Stimulated activated CD8-positive, alpha-beta memory T cell treated with anti-CD3 and anti-CD28 coated beads, Interleukin-7, amount 100 ng/mL, for 48 hours (primary cell): ENCODE results near the gene WDR72.
"Not testable (repeated sequence)": the region's sequence is repeated elsewhere in the genome, so short reads cannot be mapped to it uniquely, and the experiment has no call there.

Source experiments
- DNase-seq, 2 donors: peaks; one replicate each; pipeline ENCODE4 v3.0.0-alpha.2; 2020; ENCODE audit warnings: low read depth in 1 of 2; ENCODE audit errors: extremely low read depth in 1 of 2

The WDR72 gene

DNA sequence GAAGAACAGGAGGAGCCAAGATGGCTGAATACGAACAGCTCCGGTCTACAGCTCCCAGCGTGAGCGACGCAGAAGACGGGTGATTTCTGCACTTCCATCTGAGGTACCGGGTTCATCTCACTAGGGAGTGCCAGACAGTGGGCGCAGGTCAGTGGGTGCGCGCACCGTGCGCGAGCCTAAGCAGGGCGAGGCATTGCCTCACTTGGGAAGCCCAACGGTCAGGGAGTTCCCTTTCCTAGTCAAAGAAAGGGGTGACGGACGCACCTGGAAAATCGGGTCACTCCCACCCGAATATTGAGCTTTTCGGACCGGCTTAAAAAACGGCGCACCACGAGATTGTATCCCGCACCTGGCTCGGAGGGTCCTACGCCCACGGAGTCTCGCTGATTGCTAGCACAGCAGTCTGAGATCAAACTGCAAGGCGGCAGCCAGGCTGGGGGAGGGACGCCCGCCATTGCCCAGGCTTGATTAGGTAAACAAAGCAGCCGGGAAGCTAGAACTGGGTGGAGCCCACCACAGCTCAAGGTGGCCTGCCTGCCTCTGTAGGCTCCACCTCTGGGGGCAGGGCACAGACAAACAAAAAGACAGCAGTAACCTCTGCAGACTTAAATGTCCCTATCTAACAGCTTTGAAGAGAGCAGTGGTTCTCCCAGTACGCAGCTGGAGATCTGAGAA, 218.7 kb downstream of the WDR72 start:
- DNase-seq = not testable (repeated sequence)

DNA sequence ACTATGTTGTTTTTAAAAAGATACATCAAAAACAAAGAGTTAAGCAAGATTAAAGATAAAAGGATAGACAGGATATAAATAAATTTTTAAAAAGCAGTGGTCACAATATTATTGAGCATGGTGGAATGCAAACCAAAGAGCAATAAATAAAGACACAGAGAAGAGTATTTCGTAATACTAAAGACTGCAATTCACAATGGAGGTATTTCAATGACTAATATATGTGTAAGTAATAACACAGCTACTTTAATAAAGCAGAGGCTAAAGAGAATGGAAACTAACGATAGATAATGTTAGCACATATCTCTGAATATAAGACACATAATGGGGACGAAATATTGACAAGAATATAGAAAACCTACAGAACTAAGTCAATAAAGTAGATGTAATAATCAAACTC, 219.6 kb downstream of the WDR72 start:
- no peak for DNase-seq

DNA sequence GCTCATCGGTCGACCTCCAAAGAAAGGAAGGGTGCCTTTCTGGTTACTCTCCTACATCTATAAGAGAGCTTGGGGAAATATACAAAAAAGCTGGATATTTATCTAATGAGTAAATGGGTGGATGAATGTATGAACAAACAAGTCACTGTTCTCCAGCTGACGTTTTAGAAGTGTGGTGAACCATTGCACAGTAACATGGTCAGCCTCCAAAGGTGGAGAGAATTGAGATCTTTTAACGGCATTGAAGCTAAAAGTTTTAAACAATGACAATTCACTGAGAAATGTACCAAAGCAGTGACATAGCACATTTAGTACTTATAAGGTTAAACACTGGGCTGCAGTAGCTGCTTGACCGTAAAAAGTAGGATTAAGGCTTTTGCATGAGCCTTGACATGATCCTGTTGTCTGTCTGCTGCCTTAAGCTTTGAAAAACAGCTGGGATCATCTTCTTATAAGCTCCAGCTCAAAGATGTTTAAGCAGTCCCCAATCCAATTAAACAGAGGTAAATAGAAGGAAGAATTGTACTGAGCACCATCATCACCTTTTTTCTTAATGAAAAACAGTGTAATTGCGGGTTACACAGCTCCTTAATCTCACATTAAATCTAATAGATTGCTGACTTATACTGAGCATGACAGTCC, 222.9 kb downstream of the WDR72 start:
- DNase-seq = no peak

DNA sequence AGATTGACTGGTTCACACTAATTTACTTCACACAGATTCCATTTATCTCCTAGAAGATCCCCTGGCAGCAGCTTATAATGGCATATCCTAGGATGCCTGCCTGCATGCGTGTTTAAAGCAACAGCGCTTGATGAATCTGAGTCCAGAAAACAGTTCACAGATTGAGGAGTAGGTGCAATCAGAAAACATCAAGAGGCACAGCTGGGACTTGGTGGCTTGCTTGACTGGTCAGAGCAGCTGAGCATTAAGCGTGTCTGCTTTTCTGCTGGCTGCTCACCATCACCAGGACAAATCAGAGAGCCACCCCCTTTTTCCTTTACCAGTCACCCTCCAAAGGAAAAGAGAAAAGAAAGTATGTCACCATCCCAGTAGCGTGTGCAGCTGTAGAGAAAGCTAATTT, 223.6 kb downstream of the WDR72 start:
- DNase-seq = no peak

DNA sequence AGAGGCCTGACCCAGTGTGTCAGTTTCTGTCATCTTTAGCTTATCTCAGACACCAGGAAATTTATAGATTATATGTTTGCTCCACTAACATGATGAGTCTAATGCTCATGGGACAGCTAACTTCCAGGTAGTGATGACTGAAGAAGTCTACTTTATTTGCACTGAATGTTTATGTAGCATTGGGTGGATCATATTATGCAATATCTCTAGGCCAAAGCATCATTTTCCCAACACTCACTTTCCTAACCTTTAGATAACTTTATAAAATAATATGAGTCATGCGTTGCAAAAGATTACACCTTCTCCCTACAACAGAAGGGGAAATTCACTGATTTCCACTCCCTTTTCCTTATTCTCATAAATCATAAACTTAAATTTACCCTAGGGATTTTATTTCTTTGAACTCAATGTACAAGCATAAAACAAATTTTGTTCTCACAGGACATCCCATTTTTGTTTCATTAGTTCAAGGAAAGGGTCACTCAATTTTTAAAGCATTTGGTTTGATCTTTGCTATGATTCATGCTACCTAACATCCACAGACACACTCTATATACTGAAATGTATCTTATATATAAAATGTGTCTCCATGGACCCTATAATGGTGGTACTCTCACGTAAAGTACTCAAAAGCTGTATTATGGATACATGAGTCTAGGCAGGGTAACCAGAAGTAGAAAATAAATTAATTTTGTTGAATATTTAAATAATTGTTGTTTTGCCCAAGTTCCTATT, 225.2 kb downstream of the WDR72 start:
- DNase-seq = no peak

DNA sequence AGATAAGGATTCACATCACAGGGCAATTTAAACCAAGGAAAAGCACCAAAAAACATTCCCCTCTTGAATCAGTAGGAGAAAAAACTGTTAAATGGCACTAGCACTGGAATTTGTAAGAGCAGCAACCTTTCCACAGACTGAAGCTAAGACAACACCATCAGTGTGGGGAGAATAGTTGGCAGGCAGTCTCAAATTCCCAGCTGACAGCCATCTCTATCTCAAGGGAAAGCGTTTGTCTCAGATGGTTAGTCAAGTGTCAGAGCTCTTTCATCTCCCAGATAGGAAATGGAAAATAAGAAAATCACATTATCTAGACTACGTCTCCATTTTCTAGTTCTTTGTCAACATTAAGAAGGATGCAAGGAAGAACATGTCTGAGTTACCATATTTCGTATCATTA, 228.7 kb downstream of the WDR72 start:
- DNase-seq = no peak

DNA sequence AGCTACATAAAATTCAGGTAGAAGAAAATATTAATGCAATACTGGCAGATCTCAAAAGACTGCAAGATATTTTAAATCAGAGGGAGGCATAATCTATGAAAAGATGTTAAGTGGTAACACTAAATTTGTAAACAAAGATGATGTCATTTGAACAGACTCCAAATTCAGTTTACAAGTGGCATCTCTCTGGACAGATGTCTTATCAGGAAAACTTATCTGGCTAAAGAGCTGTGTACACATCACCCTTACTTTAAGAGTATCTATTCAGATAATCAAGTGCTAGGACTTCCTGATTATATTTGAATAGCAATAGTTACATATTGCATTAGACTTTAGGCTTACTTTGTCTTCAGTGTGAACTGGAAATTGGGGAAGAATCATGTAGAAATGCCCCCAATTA, 231.5 kb downstream of the WDR72 start:
- no peak for DNase-seq

DNA sequence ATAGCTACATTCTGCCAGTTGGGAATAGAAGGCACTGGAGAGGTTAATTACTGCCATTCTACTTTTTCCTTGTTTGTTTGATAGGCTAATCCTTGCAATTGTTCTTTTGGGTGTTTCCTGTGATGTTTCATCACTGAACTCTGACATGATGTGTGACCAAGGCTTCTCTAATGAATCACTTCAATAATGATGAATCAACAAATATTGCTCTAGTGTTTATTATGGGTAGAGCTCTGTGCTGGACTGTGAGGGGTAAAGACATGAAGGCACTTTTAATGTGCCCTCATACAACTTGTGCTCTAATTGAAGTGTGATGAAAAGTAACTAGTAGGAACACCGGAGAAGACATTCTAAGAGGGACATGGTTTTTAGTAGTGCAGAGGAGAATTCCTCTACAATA, 233.6 kb downstream of the WDR72 start:
- DNase-seq = no peak

DNA sequence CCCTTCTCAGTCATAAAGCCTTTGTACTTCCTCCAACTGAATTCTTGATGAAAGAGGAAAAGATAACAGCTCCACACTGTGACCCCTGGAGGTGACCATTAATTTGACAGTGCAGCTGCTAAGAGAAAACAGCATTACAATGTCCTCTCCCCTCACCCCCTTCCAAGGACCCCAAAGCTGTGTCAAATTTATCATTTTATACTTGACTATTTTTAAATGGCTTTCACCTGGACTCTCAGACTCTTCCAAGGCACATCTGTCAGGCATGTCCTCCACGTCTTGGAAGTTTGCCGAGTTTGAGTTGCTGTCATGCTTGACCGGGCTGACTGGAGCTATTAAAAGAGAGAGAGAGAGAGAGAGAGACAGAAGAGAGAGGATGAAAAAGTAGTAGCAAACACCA, 236.5 kb downstream of the WDR72 start:
- no peak for DNase-seq

DNA sequence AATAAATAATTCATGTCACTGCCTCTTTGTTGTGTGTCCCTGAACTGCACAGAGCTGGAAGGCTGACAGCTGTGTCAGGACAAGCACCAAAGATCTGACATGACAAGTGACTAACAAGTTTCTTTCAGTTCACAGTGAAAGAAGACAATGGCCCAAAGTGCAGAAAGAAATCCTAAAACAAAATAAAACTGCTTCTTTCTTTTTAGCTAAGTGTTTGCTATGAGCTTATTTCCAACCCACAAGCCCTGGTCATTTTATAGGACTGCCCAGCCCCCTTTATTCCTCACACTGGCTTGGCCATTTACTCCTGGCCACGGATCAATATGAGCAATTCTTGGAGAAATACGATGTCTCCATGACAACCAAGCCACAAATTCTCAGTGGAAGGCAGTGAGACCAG, 238.5 kb downstream of the WDR72 start:
- DNase-seq = no peak

DNA sequence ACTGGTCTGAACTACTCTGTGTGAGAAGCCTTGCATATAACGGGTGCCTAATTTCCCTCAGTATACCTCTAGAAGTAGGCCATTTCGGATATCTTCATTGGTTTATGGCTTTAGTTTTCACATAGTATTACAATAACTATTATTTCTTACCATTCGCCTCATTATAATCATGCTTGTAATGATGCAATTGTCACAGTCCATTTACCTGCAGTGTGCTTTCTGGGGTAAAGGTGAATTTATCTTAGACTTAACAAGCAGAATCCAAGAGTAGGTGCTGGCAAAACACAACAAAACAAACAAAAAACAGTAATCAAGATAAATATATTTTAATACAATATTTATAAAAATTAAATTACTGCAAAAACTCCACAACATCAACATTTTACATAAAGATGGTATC, 246.0 kb downstream of the WDR72 start:
- DNase-seq = no peak

DNA sequence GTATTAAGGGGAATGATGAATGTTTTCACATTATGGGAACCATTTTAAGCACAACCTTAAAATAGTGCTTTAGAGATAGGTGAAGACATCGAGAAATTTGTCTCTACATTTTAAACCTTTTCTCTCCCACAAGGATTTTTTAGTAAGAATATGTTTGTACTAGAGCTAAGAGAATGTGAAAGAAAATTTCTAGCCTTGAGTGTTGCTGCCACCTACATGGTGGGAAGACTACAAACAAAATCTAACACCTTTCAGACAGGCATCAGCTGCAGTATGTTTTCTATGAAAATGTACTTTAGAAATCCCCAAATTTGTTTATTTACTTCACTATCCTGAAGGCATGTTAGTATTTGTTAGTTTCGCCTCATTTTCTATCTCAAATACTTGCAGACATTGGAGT, 247.4 kb downstream of the WDR72 start:
- DNase-seq = no peak

DNA sequence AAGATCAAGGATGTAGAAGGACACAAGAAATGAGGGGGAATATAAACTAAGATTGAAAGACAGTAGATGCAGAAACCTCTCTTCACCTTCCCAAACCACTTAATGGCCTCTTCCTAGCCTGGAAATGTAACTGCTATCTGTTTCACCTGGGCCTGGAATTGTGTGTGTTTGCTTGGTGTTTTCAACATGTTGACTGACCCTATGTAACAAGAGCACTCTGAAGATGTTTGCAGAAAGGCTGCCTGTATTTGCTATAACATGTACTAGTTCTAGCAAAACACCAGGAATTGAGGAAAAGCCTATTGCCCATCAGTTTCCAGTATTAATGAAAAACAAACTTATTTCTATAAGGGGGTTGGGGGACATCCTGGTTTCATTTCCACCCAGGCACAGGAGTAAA, 248.3 kb downstream of the WDR72 start:
- no peak for DNase-seq

DNA sequence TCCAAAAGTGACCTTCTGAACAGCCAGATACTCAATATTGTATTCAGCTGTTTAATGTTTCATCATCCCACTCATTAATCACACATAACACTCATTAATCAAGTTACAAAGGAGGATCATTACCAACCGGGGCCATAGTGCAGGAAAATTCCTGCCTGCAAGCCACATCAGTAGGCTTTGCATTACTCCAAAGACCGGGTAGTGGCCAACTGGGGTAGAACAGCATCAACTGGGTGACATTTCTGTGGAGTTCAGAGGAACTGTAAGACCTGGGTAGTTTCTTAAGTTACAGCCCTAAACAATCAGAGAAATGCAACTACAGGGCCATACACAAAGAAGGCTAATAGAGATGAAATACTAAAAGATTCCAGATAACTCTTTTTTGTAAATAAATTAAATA, 253.1 kb downstream of the WDR72 start:
- no peak for DNase-seq

DNA sequence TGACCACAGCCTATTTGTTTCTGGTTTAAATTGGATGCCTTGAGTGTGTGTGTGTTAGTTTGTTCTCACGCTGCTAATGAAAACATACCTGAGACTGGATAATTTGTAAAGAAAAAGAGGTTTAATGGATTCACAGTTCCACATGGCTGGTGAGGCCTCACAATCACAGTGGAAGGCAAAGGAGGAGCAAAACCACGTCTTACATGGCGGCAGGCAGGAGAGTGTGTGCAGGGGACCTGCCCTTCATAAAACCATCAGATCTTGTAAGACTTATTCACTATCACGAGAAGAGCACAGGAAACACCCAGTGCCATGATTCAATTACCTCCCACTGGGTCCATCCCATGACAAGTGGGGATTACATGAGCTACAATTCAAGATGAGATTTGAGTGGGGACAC, 260.5 kb downstream of the WDR72 start:
- DNase-seq = no peak

DNA sequence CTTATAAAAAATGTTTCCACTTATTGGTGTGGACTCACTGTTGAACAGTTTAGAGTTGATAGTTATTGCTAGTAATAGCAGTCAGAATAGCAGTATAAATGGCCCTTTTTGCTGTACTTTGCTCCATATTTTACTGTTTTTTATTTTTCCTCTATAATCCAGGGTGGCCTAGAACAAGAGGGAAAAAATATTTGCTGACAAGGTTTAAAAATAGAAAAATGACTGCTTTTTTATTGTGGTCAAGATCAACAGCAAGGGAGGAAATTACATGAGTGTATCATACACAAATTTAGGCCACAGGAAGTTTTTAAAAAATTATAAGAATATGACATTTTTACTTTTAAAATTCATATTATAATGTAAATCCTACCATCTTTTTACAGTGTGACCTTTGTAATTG, 269.1 kb downstream of the WDR72 start:
- DNase-seq = no peak

DNA sequence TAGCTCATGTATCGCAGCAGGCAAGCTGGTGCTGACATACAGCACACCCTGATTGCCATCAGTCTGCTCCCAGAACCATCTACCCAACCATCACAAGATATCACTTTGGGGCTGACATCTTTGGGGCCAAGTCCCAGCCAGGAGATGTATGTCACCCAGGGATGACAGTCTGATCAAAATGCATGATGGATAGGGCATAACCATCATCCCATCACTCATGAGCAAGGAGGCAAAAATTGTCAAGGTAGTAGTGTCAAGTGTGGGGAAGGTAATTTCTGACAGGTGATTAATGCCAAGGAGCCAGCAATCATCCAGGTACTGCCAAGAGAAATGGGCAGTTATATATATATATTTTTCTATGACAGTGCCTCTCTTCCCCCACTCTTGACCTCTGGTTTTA, 277.4 kb downstream of the WDR72 start:
- DNase-seq = no peak

DNA sequence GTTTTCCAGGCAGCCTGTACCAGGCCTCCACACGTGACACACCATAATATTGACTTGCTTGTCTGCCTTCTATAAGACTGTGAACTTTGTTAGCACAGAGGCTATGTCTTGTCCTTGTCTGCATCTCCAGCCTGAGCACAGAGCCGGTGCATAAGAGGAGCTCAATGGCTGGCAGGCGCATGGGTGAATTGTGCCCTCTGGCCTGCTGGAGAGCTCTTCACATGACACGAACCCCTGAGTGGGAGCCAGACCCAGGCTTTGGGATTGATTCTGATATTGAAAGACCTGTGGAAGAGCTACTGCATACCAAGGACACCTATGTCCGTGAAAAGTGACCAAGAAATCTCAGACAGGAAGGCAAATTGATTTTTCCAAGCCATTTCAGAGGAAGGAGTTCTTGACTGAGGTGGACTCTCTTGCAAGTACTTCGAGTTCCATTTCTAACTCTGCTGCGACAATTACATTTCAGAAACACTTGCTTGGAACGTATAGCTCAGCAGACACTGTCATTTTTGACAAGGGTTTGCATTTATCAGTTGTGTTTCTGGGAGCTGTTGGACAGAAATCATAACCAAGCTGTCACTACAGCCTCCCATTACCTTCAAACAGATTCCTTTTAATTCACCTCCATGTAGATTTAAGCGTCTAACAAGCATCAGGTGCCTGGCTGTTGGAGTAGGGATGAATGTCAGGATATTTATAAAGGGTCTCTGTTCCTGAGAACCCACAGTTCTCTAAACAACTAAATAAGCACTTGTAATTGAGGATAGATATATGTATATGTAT, 281.3 kb downstream of the WDR72 start:
- no peak for DNase-seq

DNA sequence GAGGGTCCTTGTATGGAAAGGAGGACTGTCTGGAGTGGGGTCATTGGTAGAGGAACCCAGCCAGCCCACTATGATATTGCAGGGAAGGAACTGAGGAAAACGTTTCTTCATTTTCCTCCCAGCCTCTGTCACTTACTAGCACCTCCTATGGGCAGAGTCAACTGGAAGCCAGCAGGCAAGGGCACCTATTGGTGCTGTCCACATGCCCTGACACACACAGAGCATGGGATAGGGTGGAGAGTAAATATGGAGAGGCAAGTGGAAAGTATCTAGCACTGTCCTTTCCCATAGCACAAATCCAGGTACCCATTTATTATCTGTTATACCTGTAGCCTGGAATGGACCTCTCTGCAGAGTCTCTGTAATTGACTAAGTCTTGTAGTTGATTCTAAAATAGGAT, 285.6 kb downstream of the WDR72 start:
- no peak for DNase-seq

DNA sequence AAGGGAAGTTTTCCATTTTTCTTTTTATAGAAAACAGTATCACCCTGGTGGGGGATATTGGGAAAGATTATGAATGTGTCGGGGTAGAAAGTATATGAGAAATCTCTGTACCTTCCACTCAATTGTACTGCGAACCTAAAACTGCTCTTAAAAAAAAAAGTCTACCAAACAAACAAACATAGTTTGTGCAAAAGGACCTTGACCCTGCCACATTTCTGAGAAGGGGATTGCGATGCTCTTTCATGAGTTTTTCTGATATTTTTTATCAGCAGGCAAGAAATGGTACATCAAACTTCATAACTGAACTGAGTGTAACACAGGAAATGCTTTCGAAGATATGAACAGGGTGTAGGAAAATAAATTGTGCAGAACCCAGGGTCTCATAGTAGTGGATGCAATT, 286.0 kb downstream of the WDR72 start:
- DNase-seq = no peak

DNA sequence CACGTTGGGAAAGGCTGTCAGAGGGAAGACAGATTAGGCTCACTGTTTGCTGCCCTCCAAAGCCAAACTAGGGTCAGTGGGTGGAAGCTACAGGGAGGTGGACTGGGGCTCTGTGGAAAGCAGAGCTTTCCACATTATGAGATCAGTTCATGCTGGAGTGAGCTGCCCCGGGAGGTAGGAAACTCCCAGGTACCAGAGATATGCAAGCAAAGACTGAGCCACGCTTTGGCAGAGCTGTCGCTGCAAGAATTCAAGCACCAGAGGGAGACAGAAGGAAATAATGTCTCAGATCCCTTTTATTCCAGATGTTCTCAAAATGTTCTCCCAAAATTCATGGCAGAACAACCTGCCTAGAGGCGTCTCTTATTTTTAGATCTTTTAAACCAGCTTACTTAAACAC, 286.6 kb downstream of the WDR72 start:
- DNase-seq = no peak

DNA sequence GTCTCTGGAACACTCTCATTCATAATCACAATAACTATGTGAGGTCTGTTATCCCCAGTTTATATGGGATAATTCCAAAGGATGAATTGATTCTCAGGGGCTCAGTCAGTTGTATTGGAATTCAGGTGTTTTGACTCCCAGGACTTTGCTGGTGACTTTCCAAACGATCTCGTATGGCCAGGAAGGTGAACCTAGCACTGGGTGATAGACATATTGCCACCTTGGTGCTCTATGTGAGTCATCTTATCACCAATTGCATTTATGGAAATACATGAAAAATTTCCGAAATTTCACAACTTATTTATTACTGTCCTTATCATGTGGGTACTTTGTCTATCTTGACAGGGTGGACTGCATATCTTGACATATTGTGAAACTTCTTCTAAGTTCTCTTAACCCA, 287.3 kb downstream of the WDR72 start:
- no peak for DNase-seq
